ENCODE measurements around the gene FAM53B.

The FAM53B gene

GRCh38 chr10:124644236-124644635 is 99.9 kb downstream of the FAM53B start:
- DNase-seq: no peak

GRCh38 chr10:124643330-124644009 is 100.7 kb downstream of the FAM53B start:
- DNase-seq: no peak

- no peak for DNase-seq
These were observed 102.0 kb downstream of the FAM53B start for GRCh38 chr10:124642088-124642710.

GRCh38 chr10:124641282-124642087 is 102.7 kb downstream of the FAM53B start:
- no peak for DNase-seq

- DNase-seq: no peak
These were observed 103.5 kb downstream of the FAM53B start for GRCh38 chr10:124640538-124641231.

GRCh38 chr10:124640056-124640455 is 104.1 kb downstream of the FAM53B start:
- no peak for DNase-seq

GRCh38 chr10:124639646-124640045 is 104.5 kb downstream of the FAM53B start:
- DNase-seq: no peak

- DNase-seq: no peak
These were observed 105.0 kb downstream of the FAM53B start for GRCh38 chr10:124639206-124639605.

- DNase-seq: no peak
These were observed 106.4 kb downstream of the FAM53B start for GRCh38 chr10:124637746-124638145.

- DNase-seq: no peak
These were observed 107.0 kb downstream of the FAM53B start for GRCh38 chr10:124637091-124637700.

GRCh38 chr10:124636271-124636995 is 107.7 kb downstream of the FAM53B start:
- no peak for DNase-seq

- DNase-seq: no peak
These were observed 111.6 kb downstream of the FAM53B start for GRCh38 chr10:124632566-124632965.

GRCh38 chr10:124632064-124632531 is 112.1 kb downstream of the FAM53B start:
- DNase-seq: no peak

GRCh38 chr10:124630551-124630950 is 113.6 kb downstream of the FAM53B start:
- no peak for DNase-seq

- DNase-seq: no peak
These were observed 114.3 kb downstream of the FAM53B start for GRCh38 chr10:124629842-124630241.

- DNase-seq: no peak
These were observed 114.8 kb downstream of the FAM53B start for GRCh38 chr10:124629415-124629814.

- DNase-seq: no peak
These were observed 115.5 kb downstream of the FAM53B start for GRCh38 chr10:124628676-124629021.

- no peak for DNase-seq
These were observed 116.1 kb downstream of the FAM53B start for GRCh38 chr10:124627866-124628675.

GRCh38 chr10:124626759-124627380 is 117.3 kb downstream of the FAM53B start:
- no peak for DNase-seq

GRCh38 chr10:124625831-124626238 is 118.3 kb downstream of the FAM53B start:
- DNase-seq: no peak

GRCh38 chr10:124624895-124625294 is 119.3 kb downstream of the FAM53B start:
- DNase-seq: no peak
